ENCODE measurements around the gene ABHD12B.

- TF ChIP-seq CTCF (IDR thresholded peaks at IDR 0.05; ENCODE audit: low read depth, low read length) = no peak
- no peak for TF ChIP-seq MYC (IDR thresholded peaks at IDR 0.05; ENCODE audit: low read depth, low read length)
- TF ChIP-seq POLR2A (IDR thresholded peaks at IDR 0.05; ENCODE audit: extremely low read depth, insufficient read length) = no peak
Measured at GRCh38 chr14:50910495-50911420, 38.9 kb downstream of the ABHD12B start.
